Measurements from ENCODE around the gene HOXD13.

GRCh38 chr2:176095421-176095820 is 2.9 kb downstream of the HOXD13 start:
- no peak for TF ChIP-seq CTCF (IDR thresholded peaks at IDR 0.05)
- TF ChIP-seq POLR2A (IDR thresholded peaks at IDR 0.05) = no peak
